Endothelial cell of hepatic sinusoid (primary cell): ENCODE results near the gene FAM221A.

Source experiments
- in situ Hi-C: cut with HindIII; loops from 2 replicates; pipeline ENCODE4 v1.10.0; 2017; ENCODE audit warnings: low sequenced_read_pairs

Gene FAM221A

DNA sequence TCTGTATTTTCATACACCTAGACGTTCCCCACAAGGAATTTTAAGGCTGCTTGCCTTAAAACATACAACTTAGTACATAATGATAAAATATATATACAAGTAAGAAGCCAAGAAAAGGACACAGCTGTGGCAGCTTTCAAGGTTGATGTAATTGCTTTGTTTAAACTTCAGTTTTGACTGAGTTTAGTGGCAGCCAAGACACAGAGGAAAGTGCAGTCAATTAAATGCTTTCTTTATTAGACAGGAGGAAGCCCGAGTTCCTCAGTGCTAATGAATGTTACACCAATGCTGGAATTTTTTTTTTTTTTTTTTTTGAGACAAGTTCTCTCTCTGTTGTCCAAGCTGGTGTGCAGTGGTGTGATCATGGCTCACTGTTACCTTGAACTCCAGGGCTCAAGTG lies 18.8 kb downstream of the FAM221A start:
- in situ Hi-C loops: no loop called here

DNA sequence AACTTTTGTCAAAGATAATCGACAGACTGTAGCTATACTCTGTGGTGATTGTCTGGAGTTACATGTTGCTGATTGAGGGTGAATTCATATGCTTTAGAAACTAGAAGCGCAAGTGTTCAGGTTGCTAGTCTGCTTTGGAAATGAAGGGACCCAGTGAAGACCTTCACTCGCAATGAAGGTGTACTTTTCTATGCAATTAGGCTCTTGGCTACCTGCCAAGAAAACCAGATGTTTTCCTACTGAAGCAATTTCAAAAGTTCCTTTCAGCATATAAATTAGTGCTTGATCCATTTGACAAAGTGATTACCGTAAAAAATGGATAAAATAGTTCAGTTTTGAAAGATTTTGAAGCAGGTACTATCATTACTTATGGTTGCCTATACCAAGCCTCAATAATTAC lies 20.0 kb downstream of the FAM221A start:
- in situ Hi-C loops: loop anchor here (10.0 to 25.0 kb wide), 2 partner anchors 125 to 438 kb away; no protein-coding TSS in a partner anchor

DNA sequence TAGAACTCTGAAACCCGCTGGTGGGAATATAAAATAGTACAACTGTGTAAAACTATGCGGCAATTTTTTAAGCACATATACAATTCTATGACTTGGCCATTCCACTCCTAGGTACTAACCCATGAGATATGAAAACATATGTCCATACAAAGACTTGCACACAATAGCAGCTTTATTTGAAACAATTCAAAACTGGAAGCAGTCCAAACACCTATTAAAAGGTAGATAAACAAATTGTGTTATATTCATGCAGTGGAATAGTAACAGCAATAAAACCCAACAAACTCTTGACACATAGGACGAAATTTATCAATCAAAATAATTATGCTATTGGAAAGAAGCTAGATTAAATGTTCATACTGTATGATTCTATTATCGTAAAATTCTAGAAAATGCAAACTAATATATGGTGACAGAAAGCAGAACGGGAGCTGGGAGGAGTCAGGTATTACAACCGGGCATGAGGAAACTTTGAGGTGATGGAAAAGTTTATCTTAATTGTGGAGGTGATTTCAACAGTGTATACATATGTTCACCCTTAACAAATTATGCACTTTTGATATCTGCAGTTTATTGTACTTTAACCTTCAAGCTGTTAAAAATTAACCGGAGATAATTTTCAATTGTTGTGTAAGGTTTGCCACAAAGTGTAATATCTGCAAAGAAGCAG lies 29.2 kb downstream of the FAM221A start:
- in situ Hi-C loops: loop anchor here (10.0 to 25.0 kb wide), 2 partner anchors 134 to 447 kb away; no protein-coding TSS in a partner anchor

DNA sequence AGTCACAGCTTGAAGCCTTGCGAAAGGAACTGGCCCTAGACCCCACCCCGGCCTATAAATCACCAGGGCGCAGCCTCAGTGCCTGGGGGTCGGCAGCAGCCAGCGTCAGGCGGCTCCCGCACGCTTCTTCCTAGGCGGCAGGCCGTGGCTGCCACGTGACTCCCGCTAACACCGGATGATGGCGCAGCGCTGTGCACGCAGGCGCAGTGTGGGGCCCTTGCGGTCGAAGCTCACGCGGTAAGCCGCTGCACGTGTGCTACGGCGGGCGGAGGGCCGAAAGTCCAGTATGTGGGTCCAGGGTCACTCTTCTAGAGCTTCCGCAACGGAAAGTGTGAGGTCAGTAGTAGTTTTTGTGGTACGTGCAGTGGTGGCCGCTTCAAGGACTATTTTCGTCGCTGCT lies 30.0 kb downstream of the FAM221A start, which contains the start of gene STK31:
STK31 (plus strand) TSS at position 220 of the 400 bp plus-strand sequence; CDS start at position 287, 67 bp downstream.
- in situ Hi-C loops: loop anchor here (10.0 to 25.0 kb wide), 2 partner anchors 135 to 448 kb away; no protein-coding TSS in a partner anchor

DNA sequence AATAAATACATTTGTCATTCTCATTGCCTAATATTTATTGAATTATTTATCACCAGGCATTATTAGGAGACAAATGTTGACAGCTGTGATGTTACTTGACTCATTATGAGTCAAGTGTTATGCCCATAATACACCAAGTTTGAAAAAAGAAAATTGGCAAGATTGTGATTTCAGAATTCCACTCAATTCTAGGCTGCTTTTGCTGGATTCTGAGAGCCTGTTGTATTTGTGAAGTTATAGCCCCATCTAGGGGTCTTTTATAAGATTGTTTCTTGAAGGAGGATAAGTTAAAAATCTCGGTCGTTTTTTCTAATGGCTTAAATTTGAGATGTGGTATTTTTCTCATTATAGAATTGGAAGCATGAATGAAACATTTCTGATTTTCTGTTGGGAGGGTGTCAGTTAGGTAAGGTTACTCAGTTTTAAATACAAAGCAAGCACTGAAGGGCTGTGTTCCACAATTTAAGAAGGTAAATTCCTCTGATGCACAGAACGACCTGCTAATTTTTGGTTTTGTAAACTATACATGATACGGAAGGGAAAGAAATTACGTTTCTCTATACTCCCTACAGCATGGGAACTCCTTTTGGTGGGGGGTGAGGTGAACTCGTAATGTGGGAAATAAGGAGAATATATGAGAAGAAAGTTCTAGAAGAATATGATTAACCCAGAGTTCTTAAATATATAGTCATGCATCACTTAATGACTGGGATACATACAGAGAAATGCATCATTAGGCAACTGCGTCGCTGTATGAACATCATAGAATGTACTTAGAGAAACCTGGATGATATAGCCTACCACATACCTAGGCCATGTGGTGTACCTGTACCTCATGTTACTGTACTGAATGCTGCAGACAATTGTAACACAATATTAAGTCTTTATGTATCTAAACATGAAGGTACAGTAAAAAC lies 32.6 kb downstream of the FAM221A start:
- in situ Hi-C loops: loop anchor here (25.0 kb wide), 1 partner anchor 450 kb away; no protein-coding TSS in a partner anchor

DNA sequence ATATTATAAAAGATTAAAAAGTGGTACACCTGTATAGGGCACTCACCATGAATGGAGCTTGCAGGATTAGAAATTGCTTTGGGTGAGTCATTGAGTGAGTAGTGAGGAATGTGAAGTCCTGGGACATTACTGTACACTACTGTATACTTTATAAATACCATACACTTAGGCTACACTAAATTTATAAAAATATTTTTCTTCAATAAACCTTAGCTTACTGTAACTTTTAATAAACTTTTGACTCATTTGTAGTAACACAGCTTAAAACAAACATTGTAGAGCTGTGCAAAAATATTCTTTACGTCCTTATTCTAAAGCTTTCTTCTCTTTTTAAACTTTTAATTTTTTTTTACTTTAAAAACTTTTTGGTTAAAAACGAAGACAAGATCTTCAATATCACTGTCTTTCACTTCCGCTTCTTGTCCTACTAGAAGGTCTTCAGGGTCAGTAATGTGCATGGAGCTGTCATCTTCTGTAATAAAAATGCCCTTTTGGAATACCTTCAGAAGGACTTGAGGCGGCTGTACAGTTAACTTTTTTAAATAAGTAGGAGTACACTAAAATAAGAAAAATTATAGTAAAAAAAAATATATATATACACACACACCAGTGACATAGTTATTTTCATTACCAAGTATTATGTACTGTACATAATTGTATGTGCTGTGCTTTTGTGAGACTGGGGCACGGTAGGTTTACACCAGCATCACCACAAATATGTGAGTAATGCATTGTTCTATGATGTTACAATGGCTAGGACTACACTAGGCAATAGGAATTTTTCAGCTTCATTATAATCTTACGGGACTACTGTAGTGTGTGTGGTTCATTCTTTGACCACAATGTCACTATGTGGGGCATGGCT lies 33.5 kb downstream of the FAM221A start:
- in situ Hi-C loops: loop anchor here (25.0 kb wide), 1 partner anchor 451 kb away; no protein-coding TSS in a partner anchor

DNA sequence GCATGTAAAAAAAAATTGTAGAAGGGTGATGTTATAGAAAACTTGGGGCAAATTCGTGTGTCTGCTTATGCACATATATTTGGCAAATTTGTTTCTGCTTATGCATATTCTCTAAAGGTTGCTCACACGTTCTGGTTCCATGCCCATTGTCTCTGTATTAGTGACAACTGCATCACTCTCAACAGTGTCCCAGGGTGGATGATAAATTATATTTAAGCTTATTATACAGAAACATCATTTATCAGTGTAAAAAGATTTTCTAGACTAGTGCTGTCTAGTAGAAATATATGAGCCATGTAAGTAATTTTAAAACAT lies 34.1 kb downstream of the FAM221A start:
- in situ Hi-C loops: loop anchor here (25.0 kb wide), 1 partner anchor 452 kb away; no protein-coding TSS in a partner anchor

DNA sequence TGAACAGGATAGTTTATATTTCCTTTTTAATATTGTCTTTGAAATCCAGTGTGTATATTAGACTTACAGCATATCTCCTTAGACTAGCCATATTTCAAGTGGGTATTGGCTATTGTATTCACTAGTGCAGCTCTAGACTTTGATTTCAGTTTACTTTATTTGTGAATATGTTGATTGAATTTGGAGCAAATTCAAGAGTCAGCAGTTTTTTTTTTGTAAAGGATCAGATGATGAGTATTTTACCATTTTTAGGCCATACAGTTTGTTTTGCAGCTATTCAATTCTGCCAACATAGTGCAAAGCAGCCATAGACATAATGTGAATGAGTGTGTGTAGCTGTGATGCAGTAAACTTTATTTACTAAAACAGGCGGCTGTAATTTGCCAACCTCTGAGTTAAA lies 34.6 kb downstream of the FAM221A start:
- in situ Hi-C loops: loop anchor here (25.0 kb wide), 1 partner anchor 452 kb away; no protein-coding TSS in a partner anchor

DNA sequence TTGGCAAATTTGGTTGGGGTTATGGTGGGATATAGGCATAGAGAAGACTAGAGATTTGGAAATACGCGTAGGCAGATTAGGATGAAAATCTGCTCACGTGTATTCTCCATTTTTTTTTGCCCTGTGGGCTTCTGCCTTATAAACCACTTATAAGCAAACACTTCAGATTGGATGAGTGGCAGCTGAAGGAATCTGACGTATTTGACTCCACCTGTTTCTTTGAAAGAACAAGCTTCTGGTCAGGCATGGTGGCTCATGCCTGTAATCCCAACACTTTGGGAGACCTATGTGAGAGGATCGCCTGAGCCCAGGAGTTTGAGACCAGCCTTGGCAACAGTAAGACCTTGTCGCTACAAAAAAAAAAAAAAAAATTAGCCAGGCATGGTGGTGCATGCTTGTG lies 35.1 kb downstream of the FAM221A start:
- in situ Hi-C loops: loop anchor here (25.0 kb wide), 1 partner anchor 453 kb away; no protein-coding TSS in a partner anchor

DNA sequence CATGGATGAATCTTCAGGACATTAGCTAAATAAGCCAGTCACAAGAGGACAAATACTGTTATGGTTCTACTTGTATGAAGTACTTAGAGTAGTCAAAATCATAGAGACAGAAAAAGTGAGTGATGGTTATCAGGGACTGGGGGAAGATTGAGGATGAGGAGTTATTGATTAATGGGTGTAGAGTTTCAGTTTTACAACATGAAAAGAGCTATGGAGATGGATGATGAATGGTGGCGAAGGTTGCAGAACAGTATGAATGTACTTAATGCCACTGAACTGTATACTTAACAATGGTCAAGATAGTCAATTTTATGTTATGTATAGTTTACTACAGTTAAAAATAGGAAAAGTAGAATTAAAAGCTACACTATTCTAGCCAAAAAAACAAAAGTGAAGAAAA lies 37.8 kb downstream of the FAM221A start:
- in situ Hi-C loops: loop anchor here (25.0 kb wide), 1 partner anchor 455 kb away; no protein-coding TSS in a partner anchor

DNA sequence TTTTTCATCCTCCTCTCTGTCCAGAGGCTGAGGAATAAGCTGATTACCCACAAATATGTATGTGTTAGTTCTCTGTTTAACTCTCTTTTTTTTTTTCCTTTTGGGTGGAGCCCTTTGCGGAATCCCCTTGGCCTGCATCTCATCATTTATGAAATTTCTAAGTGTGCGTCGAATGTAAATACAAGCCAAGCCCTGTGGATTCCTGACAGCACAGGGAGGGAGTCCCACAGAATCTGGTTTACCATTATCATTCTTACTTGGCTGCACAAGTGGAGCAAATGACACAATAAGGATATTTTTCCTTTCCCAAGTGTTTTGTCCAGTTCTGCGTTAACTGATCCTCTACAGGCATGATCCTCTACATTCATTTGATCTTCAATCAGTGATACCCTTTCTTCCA lies 41.5 kb downstream of the FAM221A start:
- in situ Hi-C loops: loop anchor here (25.0 kb wide), 1 partner anchor 459 kb away; no protein-coding TSS in a partner anchor

DNA sequence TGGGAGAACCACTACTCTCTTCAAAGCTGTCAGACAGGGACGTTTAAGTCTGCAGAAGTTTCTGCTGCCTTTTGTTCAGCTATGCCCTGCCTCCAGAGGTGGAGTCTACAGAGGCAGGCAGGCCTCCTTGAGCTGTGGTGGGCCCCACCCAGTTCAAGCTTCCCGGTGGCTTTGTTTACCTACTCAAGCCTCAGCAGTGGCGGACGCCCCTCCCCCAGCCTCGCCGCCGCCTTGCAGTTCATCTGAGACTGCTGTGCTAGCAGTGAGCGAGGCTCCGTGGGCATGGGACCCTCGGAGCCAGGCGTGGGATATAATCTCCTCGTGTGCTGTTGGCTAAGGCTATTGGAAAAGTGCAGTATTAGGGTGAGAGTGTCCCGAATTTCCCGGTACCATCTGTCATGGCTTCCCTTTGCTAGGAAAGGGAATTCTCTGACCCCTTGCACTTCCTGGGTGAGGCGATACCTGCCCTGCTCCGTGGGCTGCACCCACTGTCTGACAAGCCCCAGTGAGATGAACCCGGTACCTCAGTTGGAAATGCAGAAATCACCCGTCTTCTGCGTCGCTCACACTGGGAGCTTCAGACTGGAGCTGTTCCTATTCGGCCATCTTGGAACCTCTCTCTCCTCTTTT lies 42.7 kb downstream of the FAM221A start:
- in situ Hi-C loops: loop anchor here (25.0 kb wide), 1 partner anchor 460 kb away; no protein-coding TSS in a partner anchor

DNA sequence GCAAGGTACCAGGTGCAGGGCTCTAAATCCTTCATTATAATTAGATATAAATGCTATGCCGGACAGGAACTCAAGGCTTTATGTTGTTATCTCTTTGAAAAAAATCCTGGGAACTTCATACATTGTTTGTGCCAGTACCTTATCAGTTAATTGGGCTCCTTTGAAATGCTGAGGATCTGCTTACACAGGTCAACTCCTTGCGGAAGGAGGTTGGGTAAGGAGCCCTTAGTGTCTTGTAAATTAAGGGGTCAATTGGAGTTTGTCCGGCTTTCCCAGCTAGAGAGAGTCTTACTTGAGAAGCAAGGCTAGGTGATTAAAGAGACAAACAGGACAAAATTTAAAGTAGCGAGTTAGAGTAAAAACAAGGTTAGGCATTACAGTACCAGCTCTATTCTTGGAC lies 44.1 kb downstream of the FAM221A start:
- in situ Hi-C loops: loop anchor here (25.0 kb wide), 1 partner anchor 462 kb away; no protein-coding TSS in a partner anchor

DNA sequence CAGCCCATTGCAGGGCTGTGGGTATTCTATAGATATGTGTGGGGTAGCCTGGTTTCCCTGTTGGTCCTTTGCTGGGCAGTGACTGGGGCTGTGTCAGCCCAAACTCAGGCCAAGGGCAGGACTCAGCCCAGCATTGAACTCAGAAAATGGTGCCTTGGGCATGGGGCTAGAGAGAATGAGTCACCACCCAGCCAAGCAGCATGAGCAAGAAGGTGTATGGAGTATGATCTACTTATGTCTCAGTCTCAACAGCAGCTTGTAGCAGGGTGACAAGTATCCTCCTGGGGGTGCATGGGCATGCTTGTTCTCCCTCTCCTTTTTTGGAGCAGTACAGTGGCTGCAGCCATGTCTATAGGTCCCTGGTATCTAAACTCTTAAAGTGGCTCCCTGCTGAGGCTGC lies 62.1 kb downstream of the FAM221A start:
- in situ Hi-C loops: no loop called here

DNA sequence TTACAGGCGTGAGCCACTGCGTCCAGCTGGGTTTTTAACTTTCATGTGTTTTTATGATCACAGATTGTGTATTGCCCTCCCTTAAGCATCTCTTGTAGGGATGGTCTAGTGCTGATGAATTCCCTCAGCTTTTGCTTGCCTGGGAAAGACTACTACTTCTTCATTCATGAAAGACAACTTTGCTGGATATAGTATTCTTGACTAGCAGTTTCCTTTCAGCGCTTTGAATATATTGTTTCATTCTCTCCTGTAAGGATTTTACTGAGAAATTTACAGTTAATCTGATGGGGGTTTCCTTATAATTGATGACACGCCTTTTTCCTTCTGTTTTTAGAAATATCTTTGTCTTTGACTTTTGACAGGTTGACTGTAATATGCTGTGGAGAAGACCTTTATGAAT lies 63.2 kb downstream of the FAM221A start:
- in situ Hi-C loops: no loop called here

DNA sequence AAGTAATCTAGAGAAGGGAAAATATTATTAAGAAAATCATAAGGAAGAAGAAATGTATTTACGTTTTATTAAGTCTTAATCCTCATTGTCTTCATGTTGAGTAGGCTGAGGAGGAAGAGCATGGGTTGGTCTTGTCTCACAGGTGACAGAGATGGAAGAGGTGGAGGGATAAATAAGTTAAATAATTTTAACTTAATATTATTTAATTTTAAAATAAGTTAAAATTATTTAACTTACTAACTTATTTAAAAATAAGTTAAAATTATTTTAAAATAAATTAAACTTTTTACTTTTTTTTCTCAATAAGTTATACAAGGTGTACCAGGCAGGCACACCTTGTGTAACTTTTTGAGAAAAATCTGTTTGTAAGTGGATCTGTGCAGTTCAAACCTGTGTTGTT lies 66.6 kb downstream of the FAM221A start:
- in situ Hi-C loops: no loop called here

DNA sequence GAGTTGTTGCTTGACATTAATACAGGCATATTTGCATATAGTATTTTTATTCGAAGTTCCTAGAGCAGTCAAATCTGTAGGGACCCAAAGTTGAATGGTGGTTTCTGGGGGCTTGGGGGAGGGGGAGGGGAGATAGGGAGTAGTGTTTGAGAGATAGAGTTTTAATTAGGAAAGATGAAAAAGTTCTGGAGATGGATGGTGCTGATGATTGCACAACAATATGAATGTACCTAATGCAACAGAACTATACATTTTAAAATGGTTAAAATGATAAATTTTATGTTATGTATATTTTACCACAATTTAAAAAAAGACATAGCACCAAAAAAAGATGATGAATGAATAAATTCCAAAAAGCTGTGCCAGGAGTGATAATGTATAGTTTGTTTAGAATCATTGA lies 71.9 kb downstream of the FAM221A start:
- in situ Hi-C loops: no loop called here
